HG03558 (cell line): ENCODE results near the gene CDRT4.
"Not testable (repeated sequence)": the region's sequence is repeated elsewhere in the genome, so short reads cannot be mapped to it uniquely, and the experiment has no call there.

Experiments
- ATAC-seq: cut with Tn5 transposase; IDR thresholded peaks from one replicate; pipeline ENCODE4 v1.9.1; 2021; ENCODE audit warnings: moderate number of reproducible peaks; ENCODE audit not compliant: unreplicated experiment; ENCODE audit errors: extremely low read depth

Gene CDRT4

DNA sequence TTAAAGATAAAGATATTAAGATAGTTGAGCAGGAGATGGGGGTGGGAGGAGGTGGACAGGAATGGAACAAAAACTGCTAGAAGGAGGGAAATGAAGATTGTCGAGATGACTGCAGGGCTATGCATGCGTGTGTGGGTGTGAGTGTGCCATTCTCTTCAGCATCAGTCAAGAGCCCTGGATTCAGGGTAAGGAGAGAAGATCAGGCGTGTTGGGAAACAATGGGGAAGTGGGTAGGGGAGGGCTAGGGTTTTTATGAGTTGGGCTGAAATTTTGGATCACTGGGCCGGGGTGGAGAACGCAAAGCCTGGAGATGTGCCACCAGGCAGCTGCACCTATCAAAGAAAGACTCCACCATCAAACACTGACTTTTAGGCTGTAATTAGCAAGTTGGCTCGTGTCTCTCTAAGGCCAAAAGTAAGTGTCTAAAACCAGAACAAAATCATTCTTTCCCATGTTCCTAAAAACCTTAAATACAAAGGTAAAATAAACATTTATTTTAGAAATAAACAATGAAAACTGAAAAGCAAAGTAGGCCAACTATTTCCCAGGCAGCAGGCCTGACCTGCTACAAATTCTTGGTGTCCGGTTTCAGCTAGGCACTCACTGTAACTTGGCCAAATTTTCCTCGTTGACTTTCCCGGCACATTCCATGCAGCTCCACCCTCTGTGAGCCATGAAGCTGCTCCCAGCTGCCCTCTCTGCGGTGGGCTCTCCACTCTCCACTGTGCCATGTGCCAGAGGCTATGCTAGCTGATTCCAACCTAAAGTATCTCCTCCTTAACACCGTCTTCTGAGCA is 4.2 kb downstream of the CDRT4 start:
- ATAC-seq, result no peak

DNA sequence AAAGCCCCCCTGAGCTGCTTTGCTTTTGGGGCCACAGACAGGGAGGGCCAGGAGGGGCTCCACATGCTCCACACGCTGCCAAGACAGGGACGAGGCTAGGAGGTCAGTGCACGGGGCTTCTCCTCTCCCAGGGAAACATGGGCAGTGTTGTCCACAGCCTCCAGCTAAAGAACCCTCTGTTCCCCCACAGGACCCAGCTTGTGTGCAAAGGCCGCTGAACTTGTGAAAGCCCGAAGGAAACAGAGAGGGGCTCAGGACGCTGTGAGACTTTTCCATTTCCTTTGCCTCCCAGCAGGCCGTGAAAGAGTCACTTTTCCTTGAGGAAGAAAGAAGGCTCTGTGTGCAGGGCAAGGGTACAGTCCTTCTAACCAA is 9.7 kb downstream of the CDRT4 start:
- no peak for ATAC-seq

DNA sequence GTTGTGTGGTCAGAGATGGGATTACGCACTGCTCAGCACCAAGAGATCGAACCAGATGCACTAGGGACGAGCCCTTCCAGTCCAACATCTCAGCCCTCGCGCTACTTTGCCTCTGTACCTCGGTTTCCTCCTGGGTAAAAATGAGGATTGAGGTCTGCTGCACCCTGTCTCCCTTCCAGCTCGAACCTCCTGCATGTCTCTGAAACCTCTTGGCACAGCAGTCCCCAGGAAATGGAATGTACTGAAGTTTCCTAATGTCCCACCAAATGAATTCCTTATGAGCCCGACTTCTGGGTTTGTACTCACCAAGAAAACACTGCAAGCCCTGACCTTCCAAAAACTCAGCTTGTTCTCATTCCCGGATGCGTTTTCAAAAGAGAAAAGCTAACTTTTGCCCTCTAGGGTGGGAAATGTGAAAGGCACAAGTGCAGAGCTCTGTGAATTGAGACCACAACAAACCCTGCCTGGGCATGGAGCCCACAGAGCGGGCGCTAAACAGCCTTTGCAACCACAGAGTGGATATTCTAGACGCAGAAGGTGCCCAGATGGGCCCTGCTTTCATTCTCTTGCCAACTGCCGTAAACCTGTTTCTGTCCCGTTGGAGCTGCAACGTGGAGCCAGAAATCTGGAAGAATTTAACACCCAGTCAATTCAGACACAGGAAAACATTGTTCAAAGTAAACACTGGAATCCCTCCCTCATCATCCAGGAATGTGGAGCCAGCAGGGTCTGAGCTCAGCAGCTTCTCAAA is 10.3 kb downstream of the CDRT4 start:
- ATAC-seq, result no peak

DNA sequence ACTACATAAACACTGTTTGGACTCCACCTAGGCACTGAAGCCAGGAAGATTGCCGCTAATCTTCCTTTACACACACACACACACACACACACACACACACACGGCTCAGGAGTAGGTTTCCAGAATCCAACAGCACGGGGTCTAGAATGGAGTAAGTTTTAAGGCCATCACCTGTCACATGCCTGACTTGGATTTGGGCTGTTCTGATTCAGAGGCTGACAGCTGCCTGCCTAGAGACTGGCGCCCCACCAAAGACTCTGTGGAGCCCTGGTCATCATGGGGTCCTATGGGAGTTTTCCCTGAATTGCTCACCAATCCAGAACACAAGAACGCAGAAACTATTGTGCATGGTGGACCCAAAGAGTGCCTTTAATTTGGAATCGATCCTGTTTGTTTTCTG is 10.9 kb downstream of the CDRT4 start:
- ATAC-seq, result no peak

DNA sequence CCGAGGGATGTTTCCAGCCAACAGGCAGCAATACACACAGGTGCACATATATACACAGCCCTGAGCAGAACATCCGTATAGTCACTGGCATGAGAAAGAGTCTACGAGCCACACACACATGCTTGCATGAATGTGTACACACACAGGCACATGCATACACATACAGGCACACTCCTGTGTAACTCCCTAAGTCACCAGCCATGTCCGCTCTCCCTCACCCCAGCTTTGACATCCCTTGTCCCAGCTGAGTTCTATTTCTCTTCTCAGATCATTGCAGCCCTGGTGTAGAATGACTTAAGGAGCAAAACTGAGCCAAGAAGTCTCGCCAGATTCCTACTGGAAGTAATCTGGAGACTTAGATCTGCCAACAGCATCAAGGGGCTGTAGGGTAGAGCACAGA is 13.1 kb downstream of the CDRT4 start:
- ATAC-seq, result no peak

DNA sequence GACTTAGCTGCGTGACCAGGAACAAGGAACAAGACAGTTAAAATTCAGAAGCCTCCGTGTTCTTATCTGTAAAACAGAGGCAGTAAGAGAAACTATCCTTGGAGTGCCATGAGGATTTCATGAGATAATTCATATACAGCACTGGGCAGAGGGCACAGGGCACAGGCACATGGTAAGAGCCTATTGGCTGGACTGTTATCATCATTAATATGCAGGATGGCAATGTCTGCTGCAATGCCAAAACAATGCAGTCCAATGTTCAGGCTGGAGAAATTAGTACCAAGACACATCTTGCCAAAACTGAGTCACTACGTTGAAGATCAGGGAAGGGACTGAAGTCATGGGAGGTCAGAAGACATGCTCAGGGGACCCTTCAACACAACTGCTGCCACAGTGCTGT is 13.6 kb downstream of the CDRT4 start:
- ATAC-seq, result no peak

DNA sequence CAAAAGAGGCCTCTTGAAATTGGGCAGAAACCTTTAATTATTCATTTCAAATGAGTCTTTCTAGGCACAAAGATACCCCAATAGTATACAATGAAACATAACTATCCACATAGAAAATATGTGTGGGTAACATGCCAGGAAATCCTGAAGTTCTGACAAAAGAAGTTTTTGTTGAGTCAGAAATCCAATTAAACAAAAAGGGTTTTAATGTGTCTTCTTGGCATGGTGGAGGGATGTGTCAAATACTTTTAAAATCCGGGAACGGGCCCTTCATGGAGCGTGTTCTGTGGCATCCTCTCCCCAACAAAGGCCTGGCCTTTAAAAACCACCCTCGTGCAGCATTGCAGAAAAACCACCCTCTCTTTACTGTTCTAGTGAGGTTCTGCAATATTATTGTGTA is 14.2 kb downstream of the CDRT4 start:
- ATAC-seq, result no peak

DNA sequence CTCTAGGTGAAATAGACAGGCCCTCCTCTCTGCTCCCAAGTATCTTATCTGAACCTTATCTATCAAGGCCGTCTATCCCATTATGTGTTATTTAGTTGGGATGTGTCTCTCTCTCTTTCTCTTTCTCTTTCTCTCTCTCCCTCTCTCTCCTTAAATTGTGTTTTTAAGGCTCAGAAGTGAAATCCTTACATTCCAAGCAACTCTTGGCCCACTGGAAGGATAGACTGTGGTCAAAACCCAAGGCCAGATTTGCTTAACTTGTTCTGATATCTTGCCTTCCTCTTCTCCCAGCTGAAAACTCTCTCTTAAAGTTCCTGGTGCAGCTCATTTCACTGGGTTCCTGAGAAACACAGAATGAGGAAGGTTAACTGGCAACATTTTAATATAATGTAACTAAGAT is 14.7 kb downstream of the CDRT4 start:
- ATAC-seq, result no peak

DNA sequence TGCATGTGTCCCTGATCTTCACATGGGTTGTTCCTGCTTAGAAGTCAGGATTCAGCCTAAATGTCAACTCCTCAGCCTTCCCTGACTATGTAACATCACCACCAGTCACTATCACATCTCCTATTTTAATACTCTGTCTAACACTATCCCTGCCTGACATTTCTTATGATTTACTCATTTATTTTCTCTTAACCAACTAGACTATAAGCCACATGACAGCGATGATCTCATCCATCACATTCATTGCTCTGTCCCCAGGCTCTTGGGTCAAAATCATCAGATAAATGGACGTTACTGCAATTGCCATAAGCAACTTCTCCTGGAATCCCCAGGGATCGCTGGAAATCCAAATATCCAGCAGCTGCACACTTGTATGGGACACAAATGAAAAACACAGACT is 15.7 kb downstream of the CDRT4 start:
- ATAC-seq, result no peak

DNA sequence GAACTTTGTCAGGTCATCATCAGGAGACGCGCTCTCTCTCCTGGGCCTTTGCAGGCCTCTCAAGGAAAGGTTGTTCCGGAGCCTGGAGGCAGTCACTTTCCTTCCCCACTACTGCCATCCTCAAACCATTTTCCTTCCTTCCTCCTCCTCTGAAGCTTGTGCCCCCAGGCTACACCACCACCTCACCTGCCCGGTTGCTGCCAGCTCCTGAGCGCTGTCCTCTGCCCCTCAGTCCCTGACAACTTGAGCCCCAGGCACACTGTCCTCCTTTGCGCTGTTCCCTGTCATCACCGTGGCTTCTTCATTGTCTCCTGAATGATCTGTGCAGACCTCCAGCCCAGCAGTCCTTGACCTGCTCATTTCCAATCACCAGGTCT is 18.9 kb downstream of the CDRT4 start:
- no peak for ATAC-seq

DNA sequence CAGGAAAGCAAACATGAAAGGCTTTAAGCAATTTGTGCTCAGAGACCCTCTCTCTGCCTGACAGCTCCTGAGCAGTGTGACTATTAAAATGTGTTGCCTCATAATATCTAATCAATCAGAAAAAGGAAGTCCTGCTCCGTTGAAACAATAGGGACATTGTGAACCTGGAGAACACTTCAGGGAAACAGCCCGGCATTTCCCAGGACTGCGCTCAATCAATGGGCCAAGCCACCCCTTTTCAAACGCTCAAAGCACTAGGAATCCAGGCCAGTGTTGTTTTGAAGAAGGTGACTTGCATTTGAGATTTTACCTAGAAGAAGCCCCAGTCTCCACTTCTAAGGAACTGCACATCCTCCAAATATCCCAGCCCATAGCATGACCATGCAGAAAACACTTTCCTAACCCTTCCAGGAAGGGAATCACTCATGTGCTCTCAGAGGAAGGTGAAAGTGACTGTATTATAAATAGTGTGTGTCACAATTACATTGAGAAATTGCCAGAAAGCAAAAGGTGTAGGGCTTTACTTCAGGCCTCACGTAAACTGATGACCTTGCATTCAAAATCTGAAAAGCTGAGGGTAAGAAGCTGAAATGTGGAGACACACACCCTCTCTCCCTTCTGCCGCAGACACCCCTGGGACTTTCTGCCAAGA is 19.4 kb downstream of the CDRT4 start:
- ATAC-seq, result no peak

DNA sequence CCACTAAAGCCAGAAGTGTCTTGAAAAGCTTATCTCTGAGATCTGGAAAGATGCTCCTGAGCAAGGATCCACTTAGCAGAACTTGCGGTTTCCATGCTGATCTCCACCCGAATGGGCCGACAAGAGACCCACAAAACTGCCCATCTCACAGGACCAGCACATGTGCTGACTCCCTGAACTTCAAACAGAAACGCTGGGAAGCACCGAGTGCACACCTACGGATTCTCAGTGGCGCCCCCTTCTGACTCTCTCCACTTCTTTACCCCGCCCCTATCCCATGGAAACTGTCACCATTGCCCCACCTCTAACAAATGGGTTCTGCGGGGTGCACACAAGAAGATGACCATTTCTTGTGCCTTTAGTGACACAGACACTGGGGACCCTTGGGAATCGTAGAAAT is 21.4 kb downstream of the CDRT4 start:
- no peak for ATAC-seq

DNA sequence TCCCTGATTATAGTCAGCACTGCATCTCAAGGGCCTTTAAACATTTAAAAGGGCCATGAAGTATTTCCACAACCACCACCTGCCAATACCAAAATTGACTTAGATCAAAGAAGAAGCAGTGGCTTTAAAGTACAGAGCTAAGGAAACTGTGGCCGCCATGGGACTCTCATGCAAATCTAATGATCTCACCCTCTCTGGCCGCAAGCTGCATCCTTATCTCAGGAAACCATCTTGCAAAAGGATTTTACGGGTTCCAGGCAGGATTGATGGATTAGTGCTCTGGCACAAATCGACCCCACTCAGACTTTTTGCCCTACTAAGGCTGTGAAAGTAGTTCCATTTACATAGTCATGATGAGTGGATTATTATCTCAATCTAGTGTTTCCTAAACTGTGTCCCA is 22.6 kb downstream of the CDRT4 start:
- ATAC-seq, result no peak

DNA sequence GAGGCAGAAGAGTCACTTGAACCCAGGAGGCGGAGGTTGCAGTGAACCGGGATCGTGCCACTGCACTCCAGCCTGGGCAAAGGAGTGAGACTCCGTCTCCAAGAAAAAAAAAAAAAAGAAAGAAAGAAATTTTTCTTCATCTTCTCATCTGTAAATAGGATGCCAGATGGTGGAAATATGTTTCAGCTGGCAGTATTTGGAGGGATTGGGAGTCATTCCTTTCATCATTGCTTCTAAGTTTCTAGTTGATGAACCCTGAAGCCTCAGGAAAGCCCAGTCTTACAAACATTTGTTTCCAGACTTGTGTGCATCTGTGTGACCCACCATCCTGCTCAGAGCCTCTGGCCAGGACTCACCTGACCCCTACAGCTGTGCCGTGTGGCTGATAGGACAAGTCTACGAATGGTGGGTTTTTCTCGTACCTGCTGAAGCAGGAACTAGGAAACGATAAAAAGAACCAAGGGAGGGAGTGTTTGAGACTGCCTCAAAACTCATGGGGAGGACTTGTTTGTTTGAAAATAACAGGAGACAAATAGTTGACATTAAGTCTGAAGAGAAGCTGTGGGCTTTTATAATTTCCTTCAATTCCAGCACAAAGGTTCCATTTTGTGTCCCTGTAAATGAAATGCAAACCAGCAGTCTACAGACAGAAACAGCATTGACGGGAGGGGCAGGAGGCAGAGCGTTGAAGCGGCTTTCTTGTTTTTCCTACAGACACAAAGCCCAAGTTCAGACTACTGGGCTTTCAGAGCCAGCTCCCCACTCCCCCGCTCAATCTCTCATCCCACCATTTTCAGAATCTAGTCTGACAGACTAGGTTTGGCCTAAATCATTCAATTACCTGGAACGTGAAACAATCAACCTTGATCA is 24.9 kb downstream of the CDRT4 start:
- no peak for ATAC-seq

DNA sequence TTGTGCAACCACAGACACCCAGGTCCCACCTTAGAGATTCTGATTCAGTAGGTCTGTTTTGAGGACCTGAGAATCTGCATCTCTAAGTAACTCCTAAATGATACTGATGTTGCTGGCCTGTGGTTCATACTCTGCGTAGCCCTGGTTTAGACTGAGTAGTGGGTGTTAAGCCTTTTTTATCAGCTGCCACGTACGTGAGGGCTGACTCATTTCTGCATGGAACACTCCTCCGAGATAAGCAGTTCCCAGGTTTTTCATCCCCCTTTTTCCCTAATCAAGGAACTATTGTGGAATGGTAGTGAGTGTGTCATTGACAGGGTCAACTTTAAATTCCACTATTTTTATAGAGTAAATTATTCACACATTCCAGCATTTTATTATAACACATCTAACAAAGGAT is 26.1 kb downstream of the CDRT4 start:
- ATAC-seq, result no peak

DNA sequence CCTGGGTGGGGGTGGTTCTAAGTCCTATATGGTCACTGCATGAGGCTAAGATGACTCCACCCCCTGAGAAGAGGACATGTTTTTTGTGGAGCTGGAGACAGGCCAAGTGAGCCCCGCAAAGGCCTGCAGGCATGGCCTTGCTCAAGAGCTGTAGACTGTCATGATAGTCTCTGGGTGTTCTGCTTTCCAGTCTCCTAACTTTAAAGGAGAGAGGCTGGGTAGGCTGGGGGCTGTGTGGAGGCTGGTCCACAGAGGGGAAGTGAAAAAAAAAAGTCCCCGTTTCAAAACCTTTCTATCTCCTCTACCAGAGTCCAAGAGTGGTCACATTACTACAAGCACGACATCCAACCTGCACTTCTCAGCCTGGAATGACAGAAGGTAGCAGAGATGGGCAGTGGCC is 27.1 kb downstream of the CDRT4 start:
- no peak for ATAC-seq

DNA sequence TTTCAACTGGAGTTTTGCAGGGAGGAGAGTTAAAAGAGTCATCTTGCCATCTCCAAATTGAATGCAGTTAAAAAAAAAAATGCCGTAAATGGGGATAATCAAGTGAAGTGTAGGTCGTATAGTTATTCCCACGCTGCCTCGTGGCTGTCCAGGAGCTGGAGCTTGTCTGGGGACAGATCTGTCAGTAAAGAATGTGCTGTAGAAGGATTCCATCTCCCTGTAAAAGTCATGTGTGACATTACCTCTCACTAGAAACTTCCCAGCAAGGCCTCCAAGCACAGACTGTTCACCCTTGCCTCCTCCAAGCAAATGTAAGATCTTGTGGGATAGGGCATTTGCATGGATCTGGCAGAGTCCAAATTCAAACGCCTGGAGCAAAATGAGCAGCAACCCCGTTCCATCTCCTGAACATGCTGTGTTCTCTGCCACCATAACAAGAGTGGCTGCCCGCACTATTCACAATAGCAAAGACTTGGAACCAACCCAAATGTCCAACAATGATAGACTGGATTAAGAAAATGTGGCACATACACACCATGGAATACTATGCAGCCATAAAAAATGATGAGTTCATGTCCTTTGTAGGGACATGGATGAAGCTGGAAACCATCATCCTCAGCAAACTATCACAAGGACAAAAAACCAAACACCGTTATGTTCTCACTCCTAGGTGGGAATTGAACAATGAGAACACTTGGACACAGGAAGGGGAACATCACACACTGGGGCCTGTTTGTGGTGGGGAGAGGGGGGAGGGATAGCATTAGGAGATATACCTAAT is 28.0 kb downstream of the CDRT4 start:
- not testable (repeated sequence) for ATAC-seq

DNA sequence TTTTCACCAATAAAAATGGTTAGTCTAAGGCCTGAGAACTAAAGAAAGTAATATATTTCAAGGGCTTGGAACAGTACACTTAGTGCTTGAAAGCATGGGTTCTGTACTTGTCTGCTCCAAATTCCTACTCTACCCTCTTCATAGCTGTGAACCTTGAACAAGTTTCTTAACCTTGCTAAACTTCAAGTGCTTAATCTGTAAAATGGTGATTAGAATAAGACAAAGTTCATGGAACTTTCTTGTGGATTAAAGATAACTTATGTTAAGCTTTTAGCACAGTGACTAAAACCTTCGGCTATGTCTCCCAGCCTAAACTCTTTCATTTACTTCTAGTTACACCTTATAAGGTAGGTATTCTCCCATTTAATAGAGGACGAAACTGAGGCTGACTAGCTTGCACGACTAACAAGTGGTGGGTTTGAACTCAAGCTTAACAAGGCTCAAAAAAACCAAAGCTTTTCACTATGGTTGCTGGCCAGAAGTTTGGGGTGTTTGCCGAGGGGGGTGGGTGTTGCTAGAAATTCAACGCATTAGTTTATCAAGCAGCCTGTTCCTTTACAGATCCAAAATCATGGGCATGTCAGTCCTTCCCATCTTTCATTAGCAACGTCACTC is 28.8 kb downstream of the CDRT4 start:
- ATAC-seq, result no peak

DNA sequence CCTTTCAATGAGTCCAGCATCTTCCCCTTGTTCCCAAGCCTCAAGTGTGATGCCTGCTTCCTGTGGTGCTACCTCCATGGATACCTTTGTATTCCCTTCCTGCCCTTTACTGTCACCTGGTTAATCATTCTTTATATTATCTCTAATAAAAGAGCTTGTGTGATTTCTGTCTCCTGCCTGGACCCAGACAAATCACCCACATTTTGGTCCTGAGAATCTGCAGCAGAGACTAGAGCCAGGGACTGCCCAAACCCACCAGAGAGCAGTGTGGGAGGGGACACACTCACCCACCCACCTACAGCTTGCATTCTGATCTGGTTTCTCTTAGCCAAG is 30.2 kb downstream of the CDRT4 start:
- no peak for ATAC-seq
